ENCODE results near the gene MED12L. TPM values are rescaled to one million over a fixed set of nuclear protein-coding genes. Genes with fewer than 3 reads are reported as not detected.

MED12L gene
- total and polyA plus RNA-seq, 9 of the 15 experiments (the other 6 are each of a cell fraction or from before 2014, with no cell fraction given): not detected

DNA sequence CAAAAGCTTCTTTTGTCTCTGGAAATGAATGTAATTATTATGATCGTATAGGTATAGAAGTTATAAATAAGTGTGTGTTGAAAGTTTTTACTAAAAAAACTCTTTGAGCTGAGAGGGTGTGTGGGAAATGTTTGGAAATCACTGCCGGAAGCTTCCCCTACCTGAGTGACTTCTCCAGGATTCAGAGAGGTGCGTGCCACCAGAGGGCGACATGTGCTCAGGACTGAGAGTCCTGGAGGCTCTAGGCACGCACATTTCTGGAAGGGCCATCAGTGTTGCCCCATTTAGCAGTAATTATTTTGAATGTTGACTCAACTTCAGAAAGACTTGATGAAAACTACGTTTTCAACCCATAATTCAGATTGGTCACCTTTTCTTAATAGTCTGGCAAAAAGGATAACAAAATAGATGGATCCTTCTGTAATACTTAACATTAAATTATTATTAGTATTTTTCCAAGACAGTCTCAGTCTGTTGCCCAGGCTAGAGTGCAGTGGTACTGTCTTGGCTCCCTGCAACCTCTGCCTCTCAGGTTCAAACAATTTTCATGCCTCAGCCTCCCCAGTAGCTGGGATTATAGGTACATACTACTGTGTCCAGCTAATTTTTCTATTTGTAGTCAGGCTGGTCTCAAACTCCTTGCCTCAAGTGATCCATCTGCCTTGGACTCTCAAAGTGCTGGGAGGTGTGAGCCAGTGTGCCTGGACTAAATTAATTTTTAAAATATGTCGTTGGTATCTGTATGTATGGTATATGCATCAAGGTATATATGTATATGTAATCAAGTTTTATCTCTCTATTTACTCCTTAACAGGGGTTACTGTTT is 83.0 kb downstream of the MED12L start (continued):
- TF ChIP-seq SMAD1 (IDR thresholded peaks at IDR 0.05; ENCODE audit: low read depth, low read length, partially characterized antibody): no peak
- peak; percentile 69 to 80 for TF ChIP-seq RAD21 (CRISPR knock-in tag; conservative IDR thresholded peaks at IDR 0.05 in 1 of 2, IDR thresholded peaks at IDR 0.05 in 1 of 2)
- TF ChIP-seq, protein P1, sequence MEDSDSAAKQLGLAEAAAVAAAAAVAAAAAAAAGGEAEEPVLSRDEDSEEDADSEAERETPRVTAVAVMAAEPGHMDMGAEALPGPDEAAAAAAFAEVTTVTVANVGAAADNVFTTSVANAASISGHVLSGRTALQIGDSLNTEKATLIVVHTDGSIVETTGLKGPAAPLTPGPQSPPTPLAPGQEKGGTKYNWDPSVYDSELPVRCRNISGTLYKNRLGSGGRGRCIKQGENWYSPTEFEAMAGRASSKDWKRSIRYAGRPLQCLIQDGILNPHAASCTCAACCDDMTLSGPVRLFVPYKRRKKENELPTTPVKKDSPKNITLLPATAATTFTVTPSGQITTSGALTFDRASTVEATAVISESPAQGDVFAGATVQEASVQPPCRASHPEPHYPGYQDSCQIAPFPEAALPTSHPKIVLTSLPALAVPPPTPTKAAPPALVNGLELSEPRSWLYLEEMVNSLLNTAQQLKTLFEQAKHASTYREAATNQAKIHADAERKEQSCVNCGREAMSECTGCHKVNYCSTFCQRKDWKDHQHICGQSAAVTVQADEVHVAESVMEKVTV (CRISPR knock-in tag; IDR thresholded peaks at IDR 0.05): peak; percentile 70
- no peak for TF ChIP-seq ZNF12 (CRISPR knock-in tag; IDR thresholded peaks at IDR 0.05)
- no peak for TF ChIP-seq EZH2 (IDR thresholded peaks at IDR 0.05; ENCODE audit: borderline replicate concordance, low read depth, low read length)
- TF ChIP-seq ZZZ3 (IDR thresholded peaks at IDR 0.05): no peak
- TF ChIP-seq, protein P2, sequence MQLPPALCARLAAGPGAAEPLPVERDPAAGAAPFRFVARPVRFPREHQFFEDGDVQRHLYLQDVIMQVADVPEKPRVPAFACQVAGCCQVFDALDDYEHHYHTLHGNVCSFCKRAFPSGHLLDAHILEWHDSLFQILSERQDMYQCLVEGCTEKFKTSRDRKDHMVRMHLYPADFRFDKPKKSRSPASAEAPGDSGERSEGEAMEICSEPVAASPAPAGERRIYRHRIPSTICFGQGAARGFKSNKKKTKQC (CRISPR knock-in tag; IDR thresholded peaks at IDR 0.05): no peak
- no peak for TF ChIP-seq PML (IDR thresholded peaks at IDR 0.05; ENCODE audit: low read length)
- TF ChIP-seq, protein P3, sequence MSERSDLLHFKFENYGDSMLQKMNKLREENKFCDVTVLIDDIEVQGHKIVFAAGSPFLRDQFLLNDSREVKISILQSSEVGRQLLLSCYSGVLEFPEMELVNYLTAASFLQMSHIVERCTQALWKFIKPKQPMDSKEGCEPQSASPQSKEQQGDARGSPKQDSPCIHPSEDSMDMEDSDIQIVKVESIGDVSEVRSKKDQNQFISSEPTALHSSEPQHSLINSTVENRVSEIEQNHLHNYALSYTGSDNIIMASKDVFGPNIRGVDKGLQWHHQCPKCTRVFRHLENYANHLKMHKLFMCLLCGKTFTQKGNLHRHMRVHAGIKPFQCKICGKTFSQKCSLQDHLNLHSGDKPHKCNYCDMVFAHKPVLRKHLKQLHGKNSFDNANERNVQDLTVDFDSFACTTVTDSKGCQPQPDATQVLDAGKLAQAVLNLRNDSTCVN (CRISPR knock-in tag; IDR thresholded peaks at IDR 0.05): no peak
- TF ChIP-seq, protein P4, sequence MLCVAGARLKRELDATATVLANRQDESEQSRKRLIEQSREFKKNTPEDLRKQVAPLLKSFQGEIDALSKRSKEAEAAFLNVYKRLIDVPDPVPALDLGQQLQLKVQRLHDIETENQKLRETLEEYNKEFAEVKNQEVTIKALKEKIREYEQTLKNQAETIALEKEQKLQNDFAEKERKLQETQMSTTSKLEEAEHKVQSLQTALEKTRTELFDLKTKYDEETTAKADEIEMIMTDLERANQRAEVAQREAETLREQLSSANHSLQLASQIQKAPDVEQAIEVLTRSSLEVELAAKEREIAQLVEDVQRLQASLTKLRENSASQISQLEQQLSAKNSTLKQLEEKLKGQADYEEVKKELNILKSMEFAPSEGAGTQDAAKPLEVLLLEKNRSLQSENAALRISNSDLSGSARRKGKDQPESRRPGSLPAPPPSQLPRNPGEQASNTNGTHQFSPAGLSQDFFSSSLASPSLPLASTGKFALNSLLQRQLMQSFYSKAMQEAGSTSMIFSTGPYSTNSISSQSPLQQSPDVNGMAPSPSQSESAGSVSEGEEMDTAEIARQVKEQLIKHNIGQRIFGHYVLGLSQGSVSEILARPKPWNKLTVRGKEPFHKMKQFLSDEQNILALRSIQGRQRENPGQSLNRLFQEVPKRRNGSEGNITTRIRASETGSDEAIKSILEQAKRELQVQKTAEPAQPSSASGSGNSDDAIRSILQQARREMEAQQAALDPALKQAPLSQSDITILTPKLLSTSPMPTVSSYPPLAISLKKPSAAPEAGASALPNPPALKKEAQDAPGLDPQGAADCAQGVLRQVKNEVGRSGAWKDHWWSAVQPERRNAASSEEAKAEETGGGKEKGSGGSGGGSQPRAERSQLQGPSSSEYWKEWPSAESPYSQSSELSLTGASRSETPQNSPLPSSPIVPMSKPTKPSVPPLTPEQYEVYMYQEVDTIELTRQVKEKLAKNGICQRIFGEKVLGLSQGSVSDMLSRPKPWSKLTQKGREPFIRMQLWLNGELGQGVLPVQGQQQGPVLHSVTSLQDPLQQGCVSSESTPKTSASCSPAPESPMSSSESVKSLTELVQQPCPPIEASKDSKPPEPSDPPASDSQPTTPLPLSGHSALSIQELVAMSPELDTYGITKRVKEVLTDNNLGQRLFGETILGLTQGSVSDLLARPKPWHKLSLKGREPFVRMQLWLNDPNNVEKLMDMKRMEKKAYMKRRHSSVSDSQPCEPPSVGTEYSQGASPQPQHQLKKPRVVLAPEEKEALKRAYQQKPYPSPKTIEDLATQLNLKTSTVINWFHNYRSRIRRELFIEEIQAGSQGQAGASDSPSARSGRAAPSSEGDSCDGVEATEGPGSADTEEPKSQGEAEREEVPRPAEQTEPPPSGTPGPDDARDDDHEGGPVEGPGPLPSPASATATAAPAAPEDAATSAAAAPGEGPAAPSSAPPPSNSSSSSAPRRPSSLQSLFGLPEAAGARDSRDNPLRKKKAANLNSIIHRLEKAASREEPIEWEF (CRISPR knock-in tag; IDR thresholded peaks at IDR 0.05): no peak
- TF ChIP-seq ZNF184 (CRISPR knock-in tag; IDR thresholded peaks at IDR 0.05): no peak
- TF ChIP-seq SMC3 (conservative IDR thresholded peaks at IDR 0.05; ENCODE audit: insufficient read depth, low read depth, low read length): peak; percentile 78
- no peak for TF ChIP-seq U2AF1 (optimal IDR thresholded peaks at IDR 0.05; ENCODE audit: low read depth, low read length)
- TF ChIP-seq DIDO1 (tag; IDR thresholded peaks at IDR 0.05; ENCODE audit: low read depth): no peak

Data from K562 (cell line).